Activated gamma-delta T cell treated with anti-CD3 and anti-CD28 coated beads, Interleukin-2, amount 50 U/mL, for 16 hours (primary cell): ENCODE data around the gene TUBA3C.
"Not testable (repeated sequence)": the region's sequence is repeated elsewhere in the genome, so short reads cannot be mapped to it uniquely, and the experiment has no call there.

Source experiments
- DNase-seq: peaks from one replicate; pipeline ENCODE4 v3.0.0-alpha.2; 2020; ENCODE audit warnings: low read depth

Gene TUBA3C

DNA sequence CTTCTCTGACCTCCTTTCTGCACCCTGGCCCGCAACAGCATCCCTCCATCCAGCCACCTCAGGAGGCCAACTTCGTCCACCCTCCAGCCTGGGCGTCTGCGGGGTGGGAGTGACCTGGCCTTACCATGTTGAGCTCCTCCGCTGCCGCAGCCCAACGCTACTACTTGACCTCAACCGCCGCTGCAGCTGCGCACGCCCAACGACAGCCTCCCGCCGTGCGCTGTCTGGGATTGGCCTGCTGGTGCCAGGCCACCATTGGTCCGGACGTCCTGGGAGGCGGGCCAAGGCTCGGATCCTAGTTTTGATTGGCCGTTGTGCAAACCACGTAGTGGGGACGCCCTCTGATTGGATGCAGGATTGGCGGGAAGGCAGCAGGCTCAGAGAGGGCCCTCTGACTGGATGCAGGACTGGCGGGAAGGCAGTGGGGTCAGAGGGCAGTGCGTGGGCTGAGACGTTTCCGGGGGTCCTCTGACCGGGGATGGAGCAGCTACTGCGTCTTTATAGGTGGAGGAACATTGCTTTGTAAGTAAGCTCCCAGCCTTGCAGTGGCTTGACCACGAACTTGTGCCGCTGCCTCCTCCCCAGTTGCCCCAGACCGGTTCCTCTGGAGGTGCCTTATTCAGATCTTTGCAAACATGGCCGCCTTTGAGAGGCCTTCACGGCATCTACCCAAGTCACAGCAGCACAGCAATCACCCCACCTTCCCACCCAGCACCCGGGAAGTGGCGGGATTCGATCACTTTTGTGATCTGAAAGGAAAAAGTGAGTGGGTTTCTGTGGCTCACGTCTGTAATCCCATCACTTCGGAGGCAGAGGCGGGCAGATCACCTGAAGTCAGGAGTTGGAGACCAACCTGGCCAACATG, at the start of gene TUBA3C:
TSS of gene TUBA3C (minus strand) at position 204 of the 865 bp plus-strand sequence. CDS start at position 127, 77 bp downstream.
- DNase-seq: no peak

DNA sequence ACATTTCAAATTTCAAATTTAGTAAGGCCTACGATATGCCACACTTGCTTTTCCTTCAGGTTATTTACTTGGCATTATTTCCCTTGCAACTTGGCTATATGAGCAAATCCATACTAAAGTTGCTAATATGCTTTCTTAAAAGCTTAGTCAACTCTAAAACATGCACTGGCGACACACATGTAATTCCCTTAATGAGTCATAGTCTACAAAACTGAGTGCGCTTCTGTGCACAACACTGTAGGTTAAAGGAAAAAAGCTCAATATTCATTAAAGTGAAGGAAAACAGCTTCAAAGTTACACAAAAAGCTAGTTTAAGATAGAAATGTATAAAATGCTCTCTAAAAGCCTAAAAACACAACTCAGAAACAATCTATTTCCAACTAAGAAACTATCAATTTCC, 25.8 kb upstream of the TUBA3C start:
- not testable (repeated sequence) for DNase-seq

DNA sequence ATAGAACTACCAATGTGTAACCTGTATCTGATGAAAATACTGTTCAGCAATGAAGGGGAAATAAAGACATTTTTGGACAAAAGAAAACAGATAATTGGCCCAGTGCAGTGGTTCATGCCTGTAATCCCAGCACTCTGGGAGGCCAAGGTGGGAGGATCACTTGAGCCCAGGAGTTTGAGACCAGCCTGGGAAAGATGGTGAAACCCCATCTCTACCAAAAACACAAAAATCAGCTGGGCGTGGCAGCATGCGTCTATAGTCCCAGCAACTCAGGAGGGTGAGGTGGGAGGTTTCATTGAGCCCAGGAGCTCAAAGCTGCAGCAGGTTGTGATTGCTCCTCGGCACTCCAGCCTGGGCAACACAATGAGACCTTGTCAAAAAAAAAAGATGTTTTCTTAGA, 11.0 kb upstream of the TUBA3C start:
- DNase-seq: not testable (repeated sequence)

DNA sequence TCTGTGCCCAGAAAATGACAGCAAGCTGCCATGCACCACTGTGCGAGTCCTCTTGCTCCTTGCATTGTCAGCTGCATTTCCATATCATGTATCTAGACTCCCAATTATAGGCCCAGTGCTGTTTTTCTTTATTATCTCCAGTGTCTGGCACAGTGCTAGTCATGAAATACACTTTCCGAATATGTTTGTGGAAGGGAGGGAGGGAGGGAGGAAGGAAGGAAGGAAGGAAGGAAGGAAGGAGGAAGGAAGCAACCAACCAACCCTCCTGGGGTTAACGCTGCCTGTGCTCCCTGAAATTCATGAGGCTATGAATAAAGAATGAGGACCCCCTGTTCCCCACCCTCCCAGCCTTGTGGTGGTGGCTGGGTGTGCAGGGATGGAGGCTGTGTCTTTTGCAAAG, 8.3 kb upstream of the TUBA3C start:
- not testable (repeated sequence) for DNase-seq

DNA sequence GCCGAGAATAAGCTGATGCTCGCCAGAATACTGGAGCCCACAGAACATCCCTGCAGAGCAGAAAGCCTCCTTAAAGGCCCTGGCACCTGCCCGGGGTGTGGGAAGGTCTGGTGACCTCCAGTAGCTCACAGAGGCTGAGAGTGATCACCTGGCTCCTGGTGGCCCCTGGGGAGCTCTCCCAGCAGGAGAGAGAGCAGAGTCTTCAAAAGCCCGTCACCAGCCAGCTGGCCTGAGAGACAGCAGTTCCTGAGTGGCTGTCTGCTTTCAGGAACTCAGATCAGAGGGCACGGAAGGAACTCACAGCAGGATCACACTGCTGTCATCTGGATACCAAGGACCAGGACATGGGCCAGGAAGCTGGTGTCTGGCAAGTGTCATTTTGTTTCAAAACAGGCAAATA, 7.7 kb upstream of the TUBA3C start:
- DNase-seq: not testable (repeated sequence)

DNA sequence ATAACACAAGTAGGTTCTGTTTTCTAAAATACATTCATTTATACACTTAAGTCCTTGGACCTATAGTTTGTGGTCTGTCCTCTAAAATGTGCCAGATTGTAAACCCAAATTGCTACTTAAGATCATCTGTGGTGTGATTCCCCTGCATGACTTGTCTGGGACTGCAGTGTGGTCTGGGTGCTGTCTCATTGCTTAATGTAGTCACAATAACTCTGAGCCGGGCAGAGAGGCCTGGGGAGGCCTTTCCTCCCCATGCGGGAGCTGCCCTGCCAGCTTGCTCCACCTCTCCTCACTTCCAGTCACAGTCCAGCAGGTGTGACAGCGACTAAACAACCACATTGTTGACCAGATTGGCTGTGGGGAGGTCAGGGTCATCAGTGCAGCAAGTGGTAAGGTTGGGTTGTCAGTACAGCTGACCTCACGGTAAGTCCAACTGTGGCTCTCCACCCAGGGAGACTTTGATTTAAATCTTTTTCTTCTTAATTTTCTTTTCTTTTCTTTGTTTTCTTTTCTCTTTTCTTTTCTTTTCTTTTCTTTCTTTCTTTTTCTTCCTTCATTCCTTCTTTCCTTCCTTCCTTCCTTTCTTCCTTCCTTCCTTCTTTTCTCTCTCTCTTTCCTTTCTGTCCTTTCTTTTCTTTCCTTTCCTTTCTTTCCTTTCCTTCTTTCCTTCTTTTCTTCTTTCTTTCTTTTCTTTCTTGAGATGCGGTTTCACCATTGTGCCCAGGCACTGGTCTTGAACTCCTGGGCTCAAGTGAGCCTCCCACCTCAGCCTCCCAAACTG, 4.4 kb upstream of the TUBA3C start:
- DNase-seq: no peak

DNA sequence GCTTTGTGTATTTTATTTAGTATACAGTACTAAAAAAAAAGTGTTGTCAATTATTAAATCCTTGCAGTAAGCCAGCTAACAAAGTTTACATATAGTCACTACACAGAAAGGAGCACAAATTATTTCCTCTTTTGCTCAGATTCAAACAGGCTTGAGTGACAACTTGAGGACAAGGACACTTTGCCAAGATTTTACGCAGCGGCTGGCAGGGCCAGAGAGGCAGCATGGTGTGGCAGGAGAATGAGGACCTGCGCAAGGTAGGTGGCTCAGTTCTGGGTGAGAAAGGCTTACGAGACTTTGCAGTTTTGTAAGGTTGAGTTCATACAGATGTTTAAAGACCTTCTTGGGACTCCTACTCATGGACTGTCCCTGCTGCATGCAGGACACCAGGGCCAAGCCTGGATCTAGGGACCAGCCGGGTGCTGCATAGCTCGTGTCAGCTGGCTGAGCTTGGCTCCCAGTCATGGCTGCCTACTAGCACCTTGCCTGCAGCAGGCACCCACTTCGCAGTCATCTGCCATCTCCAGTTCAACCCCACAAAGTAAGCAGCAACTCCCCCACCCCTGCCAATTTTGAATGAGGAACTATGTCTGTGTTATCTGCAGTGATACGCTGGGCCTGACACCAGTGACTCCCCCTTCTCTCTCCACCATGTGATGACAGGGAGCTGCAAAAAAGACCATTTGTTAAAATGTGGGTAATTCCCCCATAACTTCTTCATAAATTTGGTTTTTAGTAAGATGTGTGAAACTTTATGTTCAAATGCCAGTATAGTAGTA, 3.7 kb upstream of the TUBA3C start:
- no peak for DNase-seq

DNA sequence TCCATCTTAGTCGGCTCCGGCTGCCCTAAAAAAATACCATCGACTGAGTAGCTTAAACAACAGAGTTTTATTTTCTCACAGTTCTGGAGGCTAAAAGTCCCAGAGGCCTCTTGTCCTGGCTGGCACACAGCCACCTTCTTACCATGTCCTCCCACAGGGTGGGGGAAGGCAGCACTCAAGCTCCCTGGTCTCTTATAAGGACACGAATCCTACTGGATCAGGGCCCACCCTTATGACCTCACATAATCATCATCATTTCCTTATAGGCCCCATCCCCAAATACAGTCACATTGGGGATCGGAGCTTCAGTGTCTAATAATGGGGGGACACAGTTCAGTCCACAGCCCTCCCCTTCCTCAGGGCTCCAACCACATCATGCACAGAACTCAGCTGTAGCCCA, 2.6 kb upstream of the TUBA3C start:
- DNase-seq: no peak

DNA sequence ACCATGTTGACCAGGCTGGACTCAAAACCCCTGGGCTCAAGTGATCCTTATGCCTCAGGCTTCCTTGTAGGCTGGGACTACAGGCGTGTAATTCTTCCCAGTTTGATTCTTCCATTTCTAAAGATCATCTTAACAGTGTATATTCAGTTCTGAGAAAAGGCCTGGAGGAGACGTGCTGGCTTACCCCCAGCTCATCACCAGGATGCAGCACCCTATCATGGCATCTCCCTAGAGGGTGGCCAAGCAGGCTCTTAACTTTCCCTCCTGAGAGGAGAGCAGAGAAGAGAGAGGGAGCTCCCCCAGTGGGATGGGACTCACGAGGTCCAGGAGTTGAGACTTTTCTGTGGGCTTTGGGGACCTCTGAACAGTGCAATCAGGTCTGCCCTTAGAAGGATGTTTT, 2.1 kb upstream of the TUBA3C start:
- DNase-seq: no peak

DNA sequence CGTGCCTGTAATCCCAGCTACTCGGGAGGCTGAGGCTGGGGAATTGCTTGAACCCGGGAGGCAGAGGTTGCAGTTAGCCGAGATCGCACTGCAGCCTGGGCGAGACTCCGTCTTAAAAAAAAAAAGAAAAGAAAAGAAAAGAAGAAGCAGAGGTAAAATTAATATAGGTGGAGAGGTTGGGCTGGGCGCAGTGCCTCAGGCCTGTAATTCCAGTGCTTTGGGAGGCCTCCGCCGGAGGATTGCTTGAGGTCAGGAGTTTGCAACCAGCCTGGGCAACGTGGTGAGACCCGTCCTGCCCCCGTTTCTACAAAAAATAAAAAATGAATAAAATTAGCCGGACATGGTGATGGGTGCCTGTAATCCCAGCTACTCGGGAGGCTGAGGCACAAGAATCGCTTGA, 912 bp upstream of the TUBA3C start:
- DNase-seq: no peak

DNA sequence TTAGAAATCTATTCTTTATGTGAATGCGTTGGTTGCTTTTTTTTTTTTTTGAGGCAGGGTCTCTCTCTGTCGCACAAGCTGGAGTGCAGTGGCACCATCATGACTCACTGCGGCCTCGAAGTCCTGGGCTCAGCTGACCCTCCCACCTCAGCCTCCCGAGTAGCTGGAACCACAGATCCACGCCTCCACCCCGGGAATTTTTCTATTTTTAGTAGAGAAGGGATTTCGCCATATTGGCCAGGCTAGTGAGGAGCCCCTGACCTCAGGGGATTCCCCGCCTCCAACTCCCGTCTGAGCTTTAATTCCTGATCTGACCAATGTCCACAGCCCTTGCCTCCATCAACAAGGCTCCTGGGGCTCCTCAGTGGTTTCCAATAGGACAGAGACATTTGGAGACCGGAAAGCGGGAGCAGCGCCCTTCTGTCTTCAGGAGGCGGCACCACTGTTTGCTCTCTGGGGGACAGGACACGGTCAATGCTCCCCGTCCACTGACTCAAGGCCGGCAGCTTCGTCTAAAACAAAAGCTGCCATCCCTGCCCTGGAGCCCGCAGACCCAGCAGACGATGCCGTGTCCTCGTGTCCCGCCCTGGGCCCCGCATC, 503 bp downstream of the TUBA3C start:
- no peak for DNase-seq

DNA sequence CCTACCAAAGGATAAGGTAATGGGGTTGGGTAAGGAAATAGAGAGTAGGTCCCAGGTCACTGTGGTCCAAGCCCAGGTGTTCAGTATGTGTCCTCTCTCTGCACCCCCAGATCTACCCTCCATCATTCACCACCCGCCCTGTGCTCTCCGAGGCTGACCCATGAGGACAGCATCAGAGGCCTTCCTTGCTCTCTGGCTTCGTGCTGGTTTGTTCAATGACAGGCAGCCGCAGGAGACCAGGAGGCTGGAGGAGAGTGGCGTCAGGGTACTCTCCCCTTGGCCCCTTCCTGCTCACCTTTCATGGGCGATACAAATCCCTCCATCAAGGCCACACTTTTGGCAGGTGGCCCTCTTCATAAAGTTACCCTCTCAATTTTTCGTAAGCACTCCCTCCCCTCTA, 1.7 kb downstream of the TUBA3C start:
- DNase-seq: no peak

DNA sequence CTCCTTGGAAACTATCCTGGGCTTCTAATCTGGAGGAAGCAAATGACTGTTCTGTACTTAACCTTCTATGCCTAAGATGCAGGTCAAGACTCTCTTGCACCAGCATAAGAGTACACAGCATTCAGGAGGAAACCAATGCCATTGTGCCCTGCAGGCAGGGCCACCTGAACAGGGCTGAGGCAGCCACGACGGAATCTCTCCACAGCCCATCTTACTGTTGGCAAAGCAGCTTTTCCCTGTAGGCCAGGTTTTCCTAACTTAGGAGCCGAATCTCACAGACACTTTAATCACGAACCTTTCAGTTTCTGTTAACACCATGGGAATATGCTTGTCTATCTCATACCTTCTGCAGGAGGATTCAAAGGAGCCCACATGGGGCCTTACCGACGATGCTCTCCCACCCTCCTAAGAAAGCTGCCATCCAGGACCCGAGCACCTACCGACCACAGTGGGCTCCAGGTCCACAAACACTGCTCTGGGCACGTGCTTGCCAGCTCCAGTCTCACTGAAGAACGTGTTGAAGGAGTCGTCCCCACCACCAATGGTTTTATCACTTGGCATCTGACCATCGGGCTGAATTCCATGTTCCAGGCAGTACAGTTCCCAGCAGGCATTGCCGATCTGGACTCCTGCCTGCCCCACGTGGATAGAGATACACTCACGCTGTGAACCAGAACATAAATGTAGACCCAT, 2.6 kb downstream of the TUBA3C start:
- no peak for DNase-seq

DNA sequence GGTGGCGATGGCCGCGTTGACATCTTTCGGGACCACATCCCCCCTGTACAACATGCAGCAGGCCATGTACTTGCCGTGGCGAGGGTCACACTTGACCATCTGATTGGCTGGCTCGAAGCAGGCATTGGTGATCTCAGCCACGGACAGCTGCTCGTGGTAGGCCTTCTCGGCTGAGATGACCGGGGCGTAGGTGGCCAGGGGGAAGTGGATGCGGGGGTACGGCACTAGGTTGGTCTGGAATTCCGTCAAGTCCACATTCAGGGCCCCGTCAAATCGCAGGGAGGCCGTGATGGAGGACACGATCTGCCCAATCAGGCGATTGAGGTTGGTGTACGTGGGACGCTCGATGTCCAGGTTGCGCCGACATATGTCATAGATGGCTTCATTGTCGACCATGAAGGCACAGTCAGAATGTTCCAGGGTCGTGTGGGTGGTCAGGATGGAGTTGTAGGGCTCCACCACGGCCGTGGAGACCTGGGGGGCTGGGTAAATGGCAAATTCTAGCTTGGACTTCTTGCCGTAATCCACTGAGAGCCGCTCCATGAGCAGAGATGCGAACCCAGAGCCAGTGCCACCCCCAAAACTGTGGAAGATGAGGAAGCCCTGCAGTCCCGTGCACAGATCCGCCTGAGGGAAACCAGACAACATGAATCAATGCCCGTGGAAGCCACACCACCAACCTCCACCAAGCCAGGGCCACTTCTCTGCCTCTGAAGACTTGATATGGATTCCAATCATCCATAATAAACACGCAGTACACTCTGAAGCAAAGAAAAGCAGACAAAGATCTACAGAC, 4.4 kb downstream of the TUBA3C start:
- not testable (repeated sequence) for DNase-seq

DNA sequence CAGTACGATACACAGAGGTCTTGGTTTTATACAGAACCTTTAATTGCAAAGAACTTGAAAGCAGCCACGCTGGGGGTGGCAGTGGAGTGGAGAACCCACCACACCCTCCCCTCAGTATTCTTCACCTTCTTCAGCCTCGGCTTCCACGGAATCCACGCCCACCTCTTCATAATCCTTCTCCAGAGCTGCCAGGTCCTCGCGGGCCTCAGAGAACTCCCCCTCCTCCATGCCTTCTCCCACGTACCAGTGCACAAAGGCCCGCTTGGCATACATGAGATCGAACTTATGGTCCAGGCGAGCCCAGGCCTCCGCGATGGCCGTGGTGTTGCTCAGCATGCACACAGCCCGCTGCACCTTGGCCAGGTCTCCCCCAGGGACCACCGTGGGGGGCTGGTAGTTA, 7.9 kb downstream of the TUBA3C start:
- no peak for DNase-seq

DNA sequence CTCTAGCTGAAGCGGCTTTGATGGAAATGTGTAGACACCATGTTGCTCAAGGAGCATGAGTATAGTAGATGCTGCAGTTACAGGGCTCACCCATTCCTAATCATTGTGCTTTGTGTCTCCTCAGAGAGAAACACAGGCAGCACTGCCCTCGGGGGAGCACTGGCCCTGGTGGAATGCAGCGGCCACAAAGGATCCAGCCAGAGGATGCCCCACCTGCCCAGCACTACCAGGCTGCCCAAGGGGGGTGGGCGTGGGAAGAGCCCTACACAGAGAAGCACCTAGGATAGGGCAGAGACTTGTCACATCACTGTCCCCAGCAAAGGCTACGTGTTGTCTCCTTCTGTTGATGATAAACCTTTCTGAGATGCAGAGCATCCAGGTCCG, 9.0 kb downstream of the TUBA3C start:
- no peak for DNase-seq

DNA sequence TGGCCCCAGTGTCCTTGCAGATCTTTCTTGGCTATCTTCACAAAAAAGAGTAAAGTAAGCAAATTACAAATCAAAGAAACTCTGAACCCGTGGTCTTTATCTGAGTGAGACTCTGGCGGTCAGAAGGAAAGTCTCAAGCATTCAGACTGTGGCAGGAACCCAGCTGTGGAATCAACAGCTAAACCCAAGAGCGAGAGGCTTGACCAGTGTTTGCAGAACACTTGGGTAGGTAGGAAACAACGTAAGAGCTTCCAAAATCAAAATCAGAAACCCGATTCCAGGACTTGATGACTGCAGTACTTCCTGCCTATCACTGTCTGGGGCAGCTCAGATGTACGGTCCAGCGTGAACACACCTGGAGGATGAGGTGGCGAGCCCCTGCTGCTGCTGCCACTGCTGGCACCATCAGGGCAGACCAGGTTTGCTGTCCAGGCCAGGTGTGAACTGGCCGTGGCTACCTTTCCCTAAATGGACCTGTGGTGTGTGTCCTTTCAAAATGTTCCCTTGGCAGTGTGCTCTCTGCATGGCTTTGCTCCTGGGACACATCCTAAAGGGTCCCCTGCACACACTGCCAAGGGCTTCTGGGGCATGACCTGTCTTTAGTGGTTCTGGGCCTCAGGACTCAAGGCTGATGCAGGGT, 9.5 kb downstream of the TUBA3C start:
- no peak for DNase-seq

DNA sequence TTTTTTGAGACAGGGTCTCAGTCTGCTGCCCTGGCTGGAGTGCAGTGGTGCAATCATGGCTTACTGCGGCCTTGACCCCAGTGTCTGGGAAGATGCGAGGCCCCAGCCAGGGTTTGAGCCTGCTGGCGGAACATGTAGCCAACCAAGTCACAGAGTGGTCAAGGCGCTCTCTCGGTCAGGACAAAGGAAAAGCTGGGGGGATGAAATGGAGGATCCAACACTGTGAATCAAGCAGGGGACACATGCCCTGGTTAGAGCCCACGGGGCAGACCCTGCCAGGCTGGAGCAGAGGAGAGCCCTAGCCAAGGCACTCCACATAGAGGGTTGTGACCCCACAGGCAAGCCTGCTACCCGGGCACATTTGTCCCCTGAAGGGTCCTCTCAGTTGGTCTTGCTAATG, 10.1 kb downstream of the TUBA3C start:
- DNase-seq: no peak

DNA sequence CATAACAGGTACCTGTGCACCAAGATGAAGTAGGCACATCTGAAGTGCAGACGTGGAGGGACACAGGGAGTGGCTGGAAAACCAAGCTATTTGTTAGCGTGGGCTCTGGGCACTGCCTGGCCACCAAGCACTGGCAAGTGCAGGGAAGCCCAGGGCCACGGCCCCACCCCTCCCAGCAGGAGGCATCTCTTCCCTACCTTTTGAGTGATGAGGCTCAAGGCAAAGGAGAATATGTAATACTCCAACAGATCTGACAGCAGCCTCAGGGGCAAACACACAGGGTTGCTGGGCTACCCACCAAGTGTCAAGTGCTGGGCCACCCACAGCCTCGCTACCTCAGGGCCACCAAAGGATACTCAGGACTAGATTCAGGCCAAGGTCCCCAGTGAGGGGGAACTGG, 11.6 kb downstream of the TUBA3C start:
- no peak for DNase-seq

DNA sequence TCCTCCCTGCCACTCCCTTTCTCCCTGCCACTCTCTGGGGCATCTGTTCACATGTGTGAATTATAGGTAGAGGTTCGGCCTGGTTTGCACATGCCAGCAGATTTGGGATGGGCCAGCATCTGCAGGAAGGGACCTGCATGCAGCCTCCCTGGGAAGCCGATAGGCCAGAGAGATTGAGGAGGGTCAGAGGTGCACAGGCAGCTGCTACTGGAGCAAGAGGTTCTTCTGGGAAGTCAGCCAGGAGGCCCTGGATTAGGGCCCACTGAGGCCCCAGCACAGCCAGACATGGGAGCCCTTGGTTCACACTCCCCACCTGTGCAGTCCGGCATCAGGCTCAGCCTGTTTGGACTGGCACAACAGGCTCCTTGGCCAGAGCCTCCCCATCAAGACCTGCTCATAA, 12.1 kb downstream of the TUBA3C start:
- no peak for DNase-seq
